Measurements from ENCODE around the gene NFATC1.

- TF ChIP-seq CTCF (IDR thresholded peaks at IDR 0.05) (no peak), POLR2A (IDR thresholded peaks at IDR 0.05) (no peak)
These were observed 44.8 kb downstream of the NFATC1 start for GRCh38 chr18:79440316-79441110.

Measured in thyroid gland (tissue), 4 donors.